Gastroesophageal sphincter (tissue), 4 donors: Measurements from ENCODE around the gene CNPY2. TPM values are rescaled to one million over a fixed set of nuclear protein-coding genes. Genes with fewer than 3 reads are reported as not detected.

Experiments used
- ATAC-seq: fragments of 150-250 bp; one replicate; pipeline ENCODE4 v1.9.1; 2016; ENCODE audit warnings: mild to moderate bottlenecking, moderate library complexity
- H3K27ac ChIP-seq, 4 donors: fragments of 200-600 bp; sonication (generic) in 3 of 4; 1 replicate in 3 of 4; 2 replicates in 1 of 4; pipeline ENCODE4 v1.5.1; 2016 to 2019
- H3K27me3 ChIP-seq: fragments of 200-600 bp; sonication (generic); one replicate; pipeline ENCODE4 v1.5.1; 2019
- H3K36me3 ChIP-seq, 2 donors: fragments of 200-600 bp; sonication (generic); one replicate each; pipeline ENCODE4 v1.5.1; 2019; ENCODE audit warnings: control low read depth in 1 of 2
- H3K4me1 ChIP-seq, 3 donors: fragments of 200-600 bp; sonication (generic); 1 replicate in 2 of 3; 2 replicates in 1 of 3; pipeline ENCODE4 v1.5.1; 2016 to 2019; ENCODE audit warnings: control low read depth in 2 of 3
- H3K4me3 ChIP-seq, 2 donors: fragments of 200-600 bp; sonication (generic); one replicate each; pipeline ENCODE4 v1.5.1; 2019; ENCODE audit warnings: mild to moderate bottlenecking in 1 of 2, moderate library complexity in 1 of 2
- H3K9me3 ChIP-seq, 3 donors: fragments of 200-600 bp; sonication (generic); one replicate each; pipeline ENCODE4 v1.5.1; 2017 to 2019; ENCODE audit warnings: control low read depth in 2 of 3
- EP300 ChIP-seq: sonication (generic); formaldehyde crosslinking; IDR thresholded peaks from one replicate; pipeline ENCODE4 v1.6.1; 2017; ENCODE audit warnings: antibody characterized with exemption, mild to moderate bottlenecking
- POLR2A ChIP-seq, 2 donors: fragments of 450-650 bp; IDR thresholded peaks; one replicate each; pipeline ENCODE4 v1.6.1; 2017; ENCODE audit warnings: antibody characterized with exemption in 2 of 2, mild to moderate bottlenecking in 2 of 2, moderate library complexity in 1 of 2
- POLR2AphosphoS5 ChIP-seq: sonication (generic); formaldehyde crosslinking; IDR thresholded peaks from one replicate; pipeline ENCODE4 v1.6.1; 2017; ENCODE audit warnings: antibody characterized with exemption
- WGBS, 2 donors: methylation state at CpG; one replicate each; pipeline ENCODE4 v1.1.5; 2018; ENCODE audit warnings: low coverage in 1 of 2; 5-methylcytosine and 5-hydroxymethylcytosine counted together
- total RNA-seq, 4 donors: library from RNA; depleted of rRNA; stranded (reverse); fragments of >200 nt; gene quantifications; one replicate each; pipeline ENCODE4 v1.1.0, GENCODE V29; 2016
- TF ChIP-seq, protein P1 (sequence below), 4 experiments: fragments of 200-600 bp in 2 of 4; fragments of 450-650 bp in 2 of 4; sonication (generic) in 1 of 4; IDR thresholded peaks; one replicate each; pipeline ENCODE4 v1.5.1; 2017 to 2019; ENCODE audit warnings: antibody characterized with exemption in 4 of 4, mild to moderate bottlenecking in 2 of 4, moderate library complexity in 2 of 4

CNPY2 gene
- total RNA-seq, 4 donors from 2014 or later, result 55.7 to 82.0 (median 65.2) TPM

DNA sequence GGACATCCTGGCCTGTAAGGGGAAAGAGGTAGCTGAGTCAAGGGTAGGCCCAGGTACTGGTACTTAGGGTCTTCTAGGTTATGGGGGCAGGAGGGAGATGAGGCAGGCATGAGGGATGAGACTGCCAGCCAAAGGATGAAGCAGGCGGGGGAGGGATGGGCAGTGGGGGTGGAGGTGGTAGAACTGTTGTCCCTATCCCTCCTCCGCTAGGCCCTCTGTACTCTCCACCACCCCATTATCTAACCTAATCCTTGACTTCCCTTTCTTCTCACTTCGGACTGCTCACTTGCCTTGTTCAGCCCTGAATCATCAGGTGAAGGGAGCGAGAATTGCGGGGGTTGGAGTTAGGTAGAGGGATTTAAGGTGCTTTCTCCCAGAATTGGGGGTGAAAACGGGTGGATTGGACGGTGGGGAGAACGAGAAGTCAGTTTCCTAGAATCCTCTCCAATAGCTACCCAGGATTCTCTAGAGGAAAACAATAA lies 17.4 kb upstream of the CNPY2 start:
- Histone ChIP-seq H3K9me3 (no peaks in the 10 kb centered on the region), H3K27me3 (no peaks in the 10 kb centered on the region), H3K27ac (peak overlapping the region; percentile 92 to 97 (median 95)), H3K4me3 (peak overlapping the region; percentile 72 to 85), H3K36me3 (peaks cover 0 to 5% of the 10 kb centered on the region in 2 donors), H3K4me1 (peaks cover 0 to 14% (median 5%) of the 10 kb centered on the region in 3 donors)
- TF ChIP-seq EP300, result no peak
- TF ChIP-seq, protein P1, sequence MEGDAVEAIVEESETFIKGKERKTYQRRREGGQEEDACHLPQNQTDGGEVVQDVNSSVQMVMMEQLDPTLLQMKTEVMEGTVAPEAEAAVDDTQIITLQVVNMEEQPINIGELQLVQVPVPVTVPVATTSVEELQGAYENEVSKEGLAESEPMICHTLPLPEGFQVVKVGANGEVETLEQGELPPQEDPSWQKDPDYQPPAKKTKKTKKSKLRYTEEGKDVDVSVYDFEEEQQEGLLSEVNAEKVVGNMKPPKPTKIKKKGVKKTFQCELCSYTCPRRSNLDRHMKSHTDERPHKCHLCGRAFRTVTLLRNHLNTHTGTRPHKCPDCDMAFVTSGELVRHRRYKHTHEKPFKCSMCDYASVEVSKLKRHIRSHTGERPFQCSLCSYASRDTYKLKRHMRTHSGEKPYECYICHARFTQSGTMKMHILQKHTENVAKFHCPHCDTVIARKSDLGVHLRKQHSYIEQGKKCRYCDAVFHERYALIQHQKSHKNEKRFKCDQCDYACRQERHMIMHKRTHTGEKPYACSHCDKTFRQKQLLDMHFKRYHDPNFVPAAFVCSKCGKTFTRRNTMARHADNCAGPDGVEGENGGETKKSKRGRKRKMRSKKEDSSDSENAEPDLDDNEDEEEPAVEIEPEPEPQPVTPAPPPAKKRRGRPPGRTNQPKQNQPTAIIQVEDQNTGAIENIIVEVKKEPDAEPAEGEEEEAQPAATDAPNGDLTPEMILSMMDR (IDR thresholded peaks at IDR 0.05), result no peak
- TF ChIP-seq POLR2AphosphoS5, result no peak
- no peak for TF ChIP-seq POLR2A (IDR thresholded peaks at IDR 0.05)
- WGBS, 2 donors, result 12 to 40% methylated on average over 1 to 7 of the region's 8 CpGs
- peak; percentile 1 for ATAC-seq

DNA sequence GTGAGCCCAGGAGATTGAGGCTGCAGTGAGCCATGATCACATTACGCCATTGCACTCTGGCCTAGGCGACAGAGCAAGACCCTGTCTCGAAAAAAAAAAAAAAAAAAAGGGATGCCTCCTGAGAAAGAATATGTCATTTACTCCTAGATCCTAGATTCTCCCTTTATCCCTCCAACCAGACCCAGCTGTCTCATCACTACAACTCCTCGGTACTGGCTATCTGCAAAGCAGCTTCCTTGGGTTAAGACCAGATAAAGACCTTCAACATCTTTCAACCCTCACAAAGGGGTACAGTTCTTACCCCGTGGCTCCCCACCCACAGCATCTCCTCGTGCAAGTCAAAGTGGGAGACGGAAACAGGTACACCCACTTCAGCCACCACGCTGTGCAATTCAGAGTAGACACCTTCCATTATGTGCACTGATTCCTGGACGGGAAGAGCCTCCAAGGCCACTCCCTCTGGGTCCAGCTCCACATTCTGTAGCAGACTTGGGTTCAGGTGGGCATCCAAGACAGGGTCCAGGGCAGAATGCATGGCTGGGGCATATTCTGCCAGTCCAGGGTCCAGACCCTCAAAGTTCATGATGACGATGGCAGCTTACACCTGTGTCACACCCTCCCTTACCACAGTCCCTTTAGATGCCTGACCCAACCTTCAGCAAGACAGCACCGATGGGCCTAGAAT lies 16.9 kb upstream of the CNPY2 start:
- peaks cover 0 to 14% (median 5%) of the 10 kb centered on the region in 3 donors for H3K4me1 ChIP-seq
- no peak for TF ChIP-seq POLR2AphosphoS5
- no peak for TF ChIP-seq EP300
- TF ChIP-seq, protein P1 (IDR thresholded peaks at IDR 0.05), result no peak
- TF ChIP-seq POLR2A (IDR thresholded peaks at IDR 0.05), result no peak
- WGBS, 2 donors, result 92 to 95% methylated on average over 4 to 7 of the region's 11 CpGs
- H3K9me3 ChIP-seq, result no peaks in the 10 kb centered on the region
- H3K4me3 ChIP-seq, result peak overlapping the region; percentile 72 to 85
- H3K27me3 ChIP-seq, result no peaks in the 10 kb centered on the region
- H3K36me3 ChIP-seq, result peaks cover 0 to 11% of the 10 kb centered on the region in 2 donors
- H3K27ac ChIP-seq, result peak overlapping the region; percentile 92 to 97 (median 95)
- no peak for ATAC-seq

DNA sequence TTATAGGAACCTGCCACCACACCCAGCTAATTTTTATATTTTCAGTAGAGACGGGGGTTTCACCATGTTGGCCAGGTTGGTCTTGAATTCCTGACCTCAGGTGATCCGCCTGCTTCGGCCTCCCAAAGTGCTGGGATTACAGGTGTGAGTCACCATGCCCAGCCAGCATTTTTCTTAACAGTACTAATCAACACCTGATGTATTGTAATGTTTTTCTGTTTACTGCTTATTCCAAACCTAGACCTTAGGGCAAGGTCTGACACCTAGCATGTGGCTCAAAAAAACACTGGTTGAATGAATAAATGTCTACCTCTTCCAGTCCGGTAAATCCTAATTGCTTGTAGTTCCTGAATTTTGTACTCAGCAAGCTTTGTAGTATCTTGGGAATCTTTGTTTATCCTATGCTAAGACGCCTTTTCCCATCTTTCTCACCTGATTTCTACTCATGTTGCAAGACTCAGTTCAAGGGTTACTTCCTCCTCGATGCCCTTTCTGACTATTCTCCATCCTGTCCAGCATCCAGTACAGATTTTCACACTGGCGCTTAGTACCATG lies 15.2 kb upstream of the CNPY2 start:
- H3K4me1 ChIP-seq, result peaks cover 0 to 14% (median 5%) of the 10 kb centered on the region in 3 donors
- no peaks in the 10 kb centered on the region for H3K9me3 ChIP-seq
- no peaks in the 10 kb centered on the region for H3K27me3 ChIP-seq
- H3K27ac ChIP-seq, result no peak overlapping the region
- no peak for ATAC-seq
- 83 to 98% methylated on average over 4 to 5 of the region's 7 CpGs for WGBS, 2 donors
- TF ChIP-seq POLR2A (IDR thresholded peaks at IDR 0.05) (no peak), EP300 (no peak), POLR2AphosphoS5 (no peak)
- TF ChIP-seq, protein P1 (IDR thresholded peaks at IDR 0.05), result no peak
- H3K36me3 ChIP-seq, result peaks cover 0 to 27% of the 10 kb centered on the region in 2 donors
- no peak overlapping the region for H3K4me3 ChIP-seq

DNA sequence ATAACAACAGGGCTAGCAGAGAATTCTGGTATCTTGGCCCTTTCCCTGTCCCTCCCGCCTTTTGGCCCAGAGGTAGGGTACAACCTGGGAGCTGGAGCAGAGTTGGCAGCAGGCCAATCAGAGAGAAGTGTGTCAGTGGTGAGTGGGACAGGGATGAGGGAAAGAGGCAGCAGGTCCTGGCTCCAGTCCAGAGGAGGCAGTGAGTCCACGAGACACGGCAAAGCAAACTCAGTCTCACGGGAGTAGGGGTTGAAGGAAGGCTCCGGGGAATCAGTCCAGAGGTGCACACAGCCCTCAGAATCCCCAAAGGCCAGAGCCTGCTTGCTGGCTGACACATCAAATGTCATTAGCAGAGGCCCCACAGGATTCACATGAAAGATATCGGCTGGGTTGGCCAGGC lies 10.7 kb upstream of the CNPY2 start:
- 92% methylated on average over 1 of the region's 6 CpGs; no CpG with 5 or more reads in 1 of the 2 donors for WGBS, 2 donors
- H3K27me3 ChIP-seq, result no peaks in the 10 kb centered on the region
- H3K4me1 ChIP-seq, result no peaks in the 10 kb centered on the region
- TF ChIP-seq POLR2AphosphoS5 (no peak), EP300 (no peak), POLR2A (IDR thresholded peaks at IDR 0.05) (no peak)
- TF ChIP-seq, protein P1 (IDR thresholded peaks at IDR 0.05), result no peak
- H3K36me3 ChIP-seq, result peaks cover 0 to 72% of the 10 kb centered on the region in 2 donors
- H3K4me3 ChIP-seq, result no peak overlapping the region
- no peak overlapping the region for H3K27ac ChIP-seq
- ATAC-seq, result no peak
- H3K9me3 ChIP-seq, result no peaks in the 10 kb centered on the region

DNA sequence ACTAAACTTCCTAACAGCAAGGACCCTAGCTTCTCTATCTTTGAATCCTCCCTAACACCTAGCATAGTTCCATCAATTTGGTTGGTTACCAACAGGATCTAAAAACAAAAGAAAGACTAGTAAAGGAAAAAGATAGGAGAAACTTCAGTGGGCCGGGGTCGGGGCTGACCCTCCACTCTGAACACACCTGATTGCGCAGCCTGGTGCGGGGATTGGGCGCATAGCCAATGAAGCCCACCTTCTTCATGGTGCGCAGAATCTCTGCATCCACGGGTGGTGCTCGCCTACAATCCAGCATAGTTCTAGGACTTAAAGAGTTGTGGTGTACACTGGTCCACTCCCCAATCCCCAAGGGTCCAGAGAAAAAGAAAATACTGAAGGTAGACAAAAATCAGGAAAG lies 10.3 kb upstream of the CNPY2 start:
- TF ChIP-seq POLR2AphosphoS5 (no peak), POLR2A (IDR thresholded peaks at IDR 0.05) (no peak), EP300 (no peak)
- TF ChIP-seq, protein P1 (IDR thresholded peaks at IDR 0.05), result no peak
- 80 to 98% methylated on average over 2 to 8 of the region's 8 CpGs for WGBS, 2 donors
- Histone ChIP-seq H3K27ac (no peak overlapping the region), H3K27me3 (no peaks in the 10 kb centered on the region), H3K4me3 (no peak overlapping the region), H3K4me1 (no peaks in the 10 kb centered on the region), H3K9me3 (no peaks in the 10 kb centered on the region), H3K36me3 (peaks cover 0 to 76% of the 10 kb centered on the region in 2 donors)
- no peak for ATAC-seq
